DOHH2 (cell line): Measurements from ENCODE around the gene PRCC.

Experiments
- H3F3A ChIP-seq: fragments of 200-600 bp; sonication (generic), shearing (Covaris generic); 2 replicates; pipeline ENCODE4 v1.6.0; 2016; ENCODE audit warnings: antibody characterized with exemption, mild to moderate bottlenecking; ENCODE audit not compliant: control insufficient read depth, insufficient read depth
- H3K27ac ChIP-seq: fragments of 200-600 bp; sonication (generic); 2 replicates; pipeline ENCODE4 v1.5.1; 2014; ENCODE audit warnings: low read depth, mild to moderate bottlenecking, low read length, moderate library complexity
- H3K27me3 ChIP-seq: fragments of 200-600 bp; sonication (generic); 2 replicates; pipeline ENCODE4 v1.6.1; 2014; ENCODE audit warnings: mild to moderate bottlenecking, low read length, mixed read lengths; ENCODE audit not compliant: control insufficient read depth
- H3K36me3 ChIP-seq: fragments of 200-600 bp; sonication (generic); 2 replicates; pipeline ENCODE4 v1.6.1; 2014; ENCODE audit warnings: mild to moderate bottlenecking, low read length, moderate library complexity, mixed read lengths; ENCODE audit not compliant: control insufficient read depth
- H3K4me1 ChIP-seq: fragments of 200-600 bp; sonication (generic); 2 replicates; pipeline ENCODE4 v1.6.1; 2014; ENCODE audit warnings: mild to moderate bottlenecking, low read length, mixed read lengths; ENCODE audit not compliant: control insufficient read depth
- H3K4me2 ChIP-seq: fragments of 200-600 bp; sonication (generic); 2 replicates; pipeline ENCODE4 v1.6.0; 2014; ENCODE audit warnings: mild to moderate bottlenecking, low read length, moderate library complexity
- H3K4me3 ChIP-seq: fragments of 200-600 bp; sonication (generic); 2 replicates; pipeline ENCODE4 v1.5.1; 2014; ENCODE audit warnings: mild to moderate bottlenecking, low read length, mixed read lengths
- H3K79me2 ChIP-seq: fragments of 200-600 bp; sonication (generic); 2 replicates; pipeline ENCODE4 v1.6.1; 2014; ENCODE audit warnings: mild to moderate bottlenecking, low read length, mixed read lengths; ENCODE audit not compliant: control insufficient read depth
- H3K9me2 ChIP-seq: fragments of 200-600 bp; sonication (generic); replicated peaks from 2 replicates; pipeline ENCODE4 v1.6.1; 2014; ENCODE audit warnings: mild to moderate bottlenecking, low read length, mixed read lengths; ENCODE audit not compliant: control insufficient read depth
- H3K9me3 ChIP-seq: fragments of 200-600 bp; sonication (generic); 2 replicates; pipeline ENCODE4 v1.6.1; 2014; ENCODE audit warnings: antibody characterized with exemption, low read length, mixed read lengths; ENCODE audit not compliant: control insufficient read depth, insufficient read depth
- H4K20me1 ChIP-seq: fragments of 200-600 bp; sonication (generic); 2 replicates; pipeline ENCODE4 v1.6.0; 2014; ENCODE audit warnings: low read depth, mild to moderate bottlenecking, antibody characterized with exemption, low read length, moderate library complexity; ENCODE audit not compliant: control insufficient read depth, insufficient read depth
- CTCF ChIP-seq: fragments of 200-600 bp; sonication (generic); IDR thresholded peaks from one replicate; pipeline ENCODE4 v1.5.1; 2014; ENCODE audit warnings: antibody characterized with exemption, mild to moderate bottlenecking, low read depth, low read length; ENCODE audit not compliant: poor library complexity, severe bottlenecking
- EZH2phosphoT487 ChIP-seq: fragments of 200-600 bp; sonication (generic); IDR thresholded peaks from 2 replicates; pipeline ENCODE4 v1.6.1; 2017; ENCODE audit warnings: borderline replicate concordance, mild to moderate bottlenecking, antibody characterized with exemption, low read length, moderate library complexity, mixed read lengths

PRCC gene

DNA sequence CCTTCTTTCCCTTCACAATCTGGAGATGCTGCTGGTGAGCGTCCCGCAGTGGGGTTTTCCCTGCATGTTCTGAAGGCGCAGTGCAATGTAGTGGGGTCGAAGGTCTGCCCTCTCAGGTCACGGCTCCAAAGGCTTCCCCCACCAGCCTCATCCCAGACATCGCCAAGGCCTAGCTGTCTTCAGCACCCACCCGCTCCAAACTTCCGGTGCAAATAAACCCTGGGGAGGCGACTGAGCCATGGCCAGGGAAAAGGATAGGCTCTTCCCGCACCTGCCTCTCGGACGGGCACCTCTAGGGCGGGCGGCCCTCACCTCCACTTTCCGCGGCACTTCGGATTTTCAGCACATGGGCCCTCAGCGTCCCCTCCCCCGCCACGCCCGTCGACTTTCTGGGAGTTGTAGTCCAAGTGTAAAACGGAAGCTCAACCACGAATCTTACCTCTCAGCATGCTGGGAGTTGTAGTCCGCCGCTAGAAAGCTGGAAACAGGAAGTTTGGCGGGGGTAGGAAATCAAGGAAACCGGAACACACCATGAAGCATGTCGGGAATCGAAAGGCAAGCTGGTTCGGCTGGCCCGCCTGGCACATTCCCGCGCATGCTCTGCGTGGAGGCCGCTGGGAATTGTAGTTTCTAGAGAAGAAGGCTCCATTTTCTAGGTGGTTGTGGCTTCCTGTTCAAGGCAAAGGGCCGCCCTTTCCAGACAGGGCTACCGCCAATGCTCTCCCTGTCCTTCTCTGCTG is 26.4 kb upstream of the PRCC start, which contains the start of gene MRPL24:
MRPL24 (minus strand) TSS at position 348 of the 740 bp plus-strand sequence. CDS start 2,384 bp downstream, outside the sequence.
- peaks cover 91% of the 10 kb centered on the region for H3K36me3 ChIP-seq
- H3K4me3 ChIP-seq = peak within 1 kb of the TSS; percentile 85
- TF ChIP-seq CTCF (no peak), EZH2phosphoT487 (no peak)

DNA sequence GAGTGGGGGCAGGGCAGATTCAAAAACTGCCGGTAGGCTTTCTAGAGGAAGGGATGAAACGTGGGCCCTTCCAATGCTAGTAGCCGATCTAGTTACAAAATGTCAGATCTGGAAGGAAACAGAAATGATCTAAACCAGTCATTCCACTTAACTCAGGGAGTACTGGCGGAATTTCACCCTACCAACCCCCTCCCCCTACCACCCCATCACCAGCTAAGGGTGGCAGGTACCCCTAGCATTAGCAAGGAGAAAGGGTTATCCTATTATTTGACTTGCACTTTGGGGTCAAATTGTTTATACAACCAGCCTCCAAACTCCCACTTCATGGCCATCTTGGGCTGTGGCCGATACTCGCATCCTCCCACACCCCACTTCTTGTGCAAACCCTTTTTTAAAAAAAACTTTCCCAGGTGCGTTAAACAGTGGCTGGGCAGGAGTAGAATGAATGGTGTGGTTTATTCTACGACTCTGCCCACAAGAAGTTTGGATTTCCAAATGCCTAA is 25.8 kb upstream of the PRCC start:
- Histone ChIP-seq H3K27me3 (no peaks in the 10 kb centered on the region), H3K36me3 (peaks cover 91% of the 10 kb centered on the region), H4K20me1 (0 out of 2 replicates have a peak, but pooled peaks cover 4% of the 10 kb centered on the region), H3K4me2 (peak overlapping the region; percentile 83), H3K27ac (peak overlapping the region; percentile 60), H3K9me3 (no peaks in the 10 kb centered on the region), H3K4me3 (peak overlapping the region; percentile 85), H3K9me2 (no peaks in the 10 kb centered on the region), H3K4me1 (peaks cover 35% of the 10 kb centered on the region), H3F3A (peaks cover 30% of the 10 kb centered on the region), H3K79me2 (peaks cover 46% of the 10 kb centered on the region)
- TF ChIP-seq EZH2phosphoT487 (no peak), CTCF (no peak)

More for the DNA sequence above, 26.4 kb upstream of the PRCC start, which contains the start of gene MRPL24:
- Histone ChIP-seq H3K27ac (peak within 1 kb of the TSS; percentile 60), H3K27me3 (no peaks in the 10 kb centered on the region), H4K20me1 (no peaks in the 10 kb centered on the region), H3F3A (peaks cover 27% of the 10 kb centered on the region), H3K9me3 (no peaks in the 10 kb centered on the region), H3K79me2 (peaks cover 40% of the 10 kb centered on the region), H3K4me1 (peaks cover 29% of the 10 kb centered on the region), H3K4me2 (peak within 1 kb of the TSS; percentile 83), H3K9me2 (no peaks in the 10 kb centered on the region)

DNA sequence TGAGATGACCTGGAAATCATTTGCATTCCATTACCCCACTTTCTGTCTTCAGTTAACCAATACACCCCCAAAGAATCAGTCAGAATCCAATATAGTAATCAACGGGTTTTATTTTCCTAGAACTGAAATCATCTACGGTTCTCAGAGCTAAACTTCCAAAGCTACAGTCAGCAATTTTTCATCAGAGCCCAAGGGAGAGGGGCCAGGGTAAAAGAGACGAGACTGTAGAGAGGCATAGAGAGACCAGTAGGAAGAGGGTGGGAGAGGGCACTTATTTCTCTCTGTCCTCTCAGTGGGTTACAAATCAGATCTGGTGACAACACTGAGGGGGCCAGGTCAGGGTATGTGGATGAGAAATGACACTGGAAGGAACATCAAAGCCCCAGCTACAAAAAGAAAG is 25.3 kb upstream of the PRCC start:
- Histone ChIP-seq H4K20me1 (0 out of 2 replicates have a peak, but pooled peaks cover 4% of the 10 kb centered on the region), H3K4me1 (peaks cover 40% of the 10 kb centered on the region), H3K4me2 (peak overlapping the region; percentile 83), H3K79me2 (peaks cover 51% of the 10 kb centered on the region), H3K27ac (peak overlapping the region; percentile 60), H3K36me3 (peaks cover 86% of the 10 kb centered on the region), H3F3A (peaks cover 30% of the 10 kb centered on the region), H3K27me3 (no peaks in the 10 kb centered on the region), H3K4me3 (peak overlapping the region; percentile 85), H3K9me2 (no peaks in the 10 kb centered on the region), H3K9me3 (no peaks in the 10 kb centered on the region)
- TF ChIP-seq CTCF = no peak
- no peak for TF ChIP-seq EZH2phosphoT487
